Spleen (tissue), 7 donors: Measurements from ENCODE around the gene METTL25.

Experiments
- POLR2A ChIP-seq, 3 donors: fragments of 450-650 bp; IDR thresholded peaks; one replicate each; pipeline ENCODE4 v1.5.1; 2017; ENCODE audit warnings: antibody characterized with exemption in 3 of 3, mild to moderate bottlenecking in 1 of 3
- POLR2AphosphoS5 ChIP-seq, 3 donors: sonication (generic); formaldehyde crosslinking; IDR thresholded peaks; one replicate each; pipeline ENCODE4 v1.5.1; 2017; ENCODE audit warnings: antibody characterized with exemption in 3 of 3
- TF ChIP-seq, protein P1 (sequence below), 11 experiments: fragments of 200-600 bp in 7 of 11; fragments of 450-650 bp in 4 of 11; sonication (generic) in 4 of 11; IDR thresholded peaks in 8 of 11; conservative IDR thresholded peaks in 3 of 11; 1 replicate in 7 of 11; 2 replicates in 4 of 11; pipeline versions ENCODE4 v1.4.0 to v1.8.0; 2016 to 2021; ENCODE audit warnings: antibody characterized with exemption in 11 of 11, inconsistent platforms in 4 of 11, mild to moderate bottlenecking in 1 of 11
- donor health status: DM: no; HTN: no; CAD: no; lungs with moderate emphysema.
- donor health status: DM: no; HTN: no; CAD: no.
- donor health status: DM: no; HTN: no; CAD: no.

DNA sequence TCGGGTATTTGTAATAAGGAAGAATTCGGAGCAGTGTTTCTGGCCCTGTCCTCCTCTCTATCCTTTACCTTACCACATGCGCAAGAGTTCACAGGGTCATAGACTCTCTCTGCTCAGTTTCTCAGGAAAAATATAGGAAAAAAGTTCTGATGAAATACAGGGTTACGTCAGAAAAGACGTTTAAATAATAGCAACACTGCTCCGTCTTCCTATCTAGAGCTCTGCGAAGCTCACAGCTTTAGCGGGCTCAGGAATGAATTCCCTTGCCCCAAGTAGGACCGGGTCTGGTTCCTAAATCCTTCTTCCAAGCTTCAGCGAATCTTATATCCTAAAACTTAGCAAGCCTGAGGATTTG is 507 bp upstream of the METTL25 start:
- TF ChIP-seq, protein P1, sequence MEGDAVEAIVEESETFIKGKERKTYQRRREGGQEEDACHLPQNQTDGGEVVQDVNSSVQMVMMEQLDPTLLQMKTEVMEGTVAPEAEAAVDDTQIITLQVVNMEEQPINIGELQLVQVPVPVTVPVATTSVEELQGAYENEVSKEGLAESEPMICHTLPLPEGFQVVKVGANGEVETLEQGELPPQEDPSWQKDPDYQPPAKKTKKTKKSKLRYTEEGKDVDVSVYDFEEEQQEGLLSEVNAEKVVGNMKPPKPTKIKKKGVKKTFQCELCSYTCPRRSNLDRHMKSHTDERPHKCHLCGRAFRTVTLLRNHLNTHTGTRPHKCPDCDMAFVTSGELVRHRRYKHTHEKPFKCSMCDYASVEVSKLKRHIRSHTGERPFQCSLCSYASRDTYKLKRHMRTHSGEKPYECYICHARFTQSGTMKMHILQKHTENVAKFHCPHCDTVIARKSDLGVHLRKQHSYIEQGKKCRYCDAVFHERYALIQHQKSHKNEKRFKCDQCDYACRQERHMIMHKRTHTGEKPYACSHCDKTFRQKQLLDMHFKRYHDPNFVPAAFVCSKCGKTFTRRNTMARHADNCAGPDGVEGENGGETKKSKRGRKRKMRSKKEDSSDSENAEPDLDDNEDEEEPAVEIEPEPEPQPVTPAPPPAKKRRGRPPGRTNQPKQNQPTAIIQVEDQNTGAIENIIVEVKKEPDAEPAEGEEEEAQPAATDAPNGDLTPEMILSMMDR (IDR thresholded peaks at IDR 0.05 in 8 of 11, conservative IDR thresholded peaks at IDR 0.05 in 3 of 11): no peak
- TF ChIP-seq POLR2A (IDR thresholded peaks at IDR 0.05) (no peak), POLR2AphosphoS5 (IDR thresholded peaks at IDR 0.05) (no peak)
